ENCODE data around the gene RELCH.
"Not testable (repeated sequence)": the region's sequence is repeated elsewhere in the genome, so short reads cannot be mapped to it uniquely, and the experiment has no call there.

RELCH gene

GRCh38 chr18:62186774-62187542, at the start of gene RELCH, which contains the start of gene PIGN:
Gene RELCH, plus strand, starts transcription at chr18:62187255. Its CDS starts 251 bp downstream, at chr18:62187506.
Gene PIGN, minus strand, starts transcription at chr18:62187056. Its CDS starts 25,703 bp downstream, at chr18:62161353.
- peak; percentile 99 for DNase-seq

- no peak for DNase-seq
These were observed 48.4 kb upstream of the RELCH start for GRCh38 chr18:62138461-62139235.

- no peak for DNase-seq
These were observed 46.8 kb upstream of the RELCH start for GRCh38 chr18:62140259-62140658.

GRCh38 chr18:62144338-62144737, 42.7 kb upstream of the RELCH start:
- DNase-seq = no peak

- DNase-seq = no peak
These were observed 35.8 kb upstream of the RELCH start for GRCh38 chr18:62151068-62151771.

GRCh38 chr18:62152844-62153243, 34.2 kb upstream of the RELCH start:
- no peak for DNase-seq

- DNase-seq = no peak
These were observed 29.2 kb upstream of the RELCH start for GRCh38 chr18:62157843-62158242.

- no peak for DNase-seq
These were observed 22.7 kb upstream of the RELCH start for GRCh38 chr18:62164310-62164709.

- DNase-seq = no peak
These were observed 22.1 kb upstream of the RELCH start for GRCh38 chr18:62164855-62165487.

- no peak for DNase-seq
These were observed 21.5 kb upstream of the RELCH start for GRCh38 chr18:62165583-62165982.

- DNase-seq = not testable (repeated sequence)
These were observed 20.5 kb upstream of the RELCH start for GRCh38 chr18:62166524-62166923.

- DNase-seq = no peak
These were observed 16.2 kb upstream of the RELCH start for GRCh38 chr18:62170857-62171256.

GRCh38 chr18:62172298-62172697, 14.8 kb upstream of the RELCH start:
- no peak for DNase-seq

- no peak for DNase-seq
These were observed 11.5 kb upstream of the RELCH start for GRCh38 chr18:62175521-62175920.

GRCh38 chr18:62177271-62177670, 9.8 kb upstream of the RELCH start:
- no peak for DNase-seq

GRCh38 chr18:62179213-62179612, 7.8 kb upstream of the RELCH start:
- no peak for DNase-seq

- no peak for DNase-seq
These were observed 4.8 kb upstream of the RELCH start for GRCh38 chr18:62182220-62182619.

- DNase-seq = peak; percentile 29
These were observed 3.4 kb upstream of the RELCH start for GRCh38 chr18:62183578-62184195.

GRCh38 chr18:62186499-62186773, 619 bp upstream of the RELCH start:
- no peak for DNase-seq

- DNase-seq = peak; percentile 48
These were observed 772 bp downstream of the RELCH start for GRCh38 chr18:62187543-62188510.

- no peak for DNase-seq
These were observed 2.2 kb downstream of the RELCH start for GRCh38 chr18:62189208-62189607.

Data from femur (tissue), 1 donor.